HepG2 (cell line): ENCODE measurements around the gene CTNNAL1.

Experiments
- ELF3 ChIP-seq: IDR thresholded peaks from 2 replicates; pipeline ENCODE4 v1.6.1; 2016; ENCODE audit warnings: missing genetic modification reagents, missing compliant biosample characterization
- HNRNPL ChIP-seq: fragments of 200-400 bp; formaldehyde crosslinking; IDR thresholded peaks from 2 replicates; pipeline ENCODE4 v1.6.1; 2017; ENCODE audit warnings: mild to moderate bottlenecking, low read depth, low read length
- KDM1A ChIP-seq: IDR thresholded peaks from 2 replicates; pipeline ENCODE4 v1.6.1; 2016; ENCODE audit warnings: missing compliant biosample characterization
- KDM4B ChIP-seq: sonication (generic); formaldehyde crosslinking; IDR thresholded peaks from 2 replicates; pipeline ENCODE4 v1.4.0; 2020; ENCODE audit warnings: missing genetic modification reagents
- MAX ChIP-seq: IDR thresholded peaks from 2 replicates; pipeline ENCODE4 v1.6.1; 2012; ENCODE audit warnings: inconsistent platforms
- NBN ChIP-seq: fragments of 450-650 bp; conservative IDR thresholded peaks from 2 replicates; pipeline ENCODE4 v1.6.1; 2017
- POLR2A ChIP-seq, 2 experiments: IDR thresholded peaks; 2 replicates each; pipeline ENCODE4 v1.6.1; 2011; ENCODE audit warnings: low read depth in 2 of 2, low read length in 2 of 2, mild to moderate bottlenecking in 1 of 2, moderate library complexity in 1 of 2; ENCODE audit not compliant: insufficient read depth in 1 of 2
- ZFAT ChIP-seq: sonication (generic); formaldehyde crosslinking; conservative IDR thresholded peaks from 2 replicates; pipeline ENCODE4 v1.8.1; 2023; ENCODE audit warnings: missing genetic modification reagents, inconsistent platforms
- ZNF841 ChIP-seq: sonication (generic); formaldehyde crosslinking; IDR thresholded peaks from 2 replicates; pipeline ENCODE4 v1.8.1; 2023; ENCODE audit warnings: missing genetic modification reagents, borderline replicate concordance
- ZZZ3 ChIP-seq: sonication (generic); formaldehyde crosslinking; IDR thresholded peaks from 2 replicates; pipeline ENCODE4 v1.4.0; 2020; ENCODE audit warnings: missing genetic modification reagents, mild to moderate bottlenecking, borderline replicate concordance
- TF ChIP-seq, protein P1 (sequence below): sonication (generic); formaldehyde crosslinking; IDR thresholded peaks from 2 replicates; pipeline ENCODE4 v1.5.0; 2020; ENCODE audit warnings: mild to moderate bottlenecking, missing genetic modification reagents, moderate library complexity
- TF ChIP-seq, protein P2 (sequence below): sonication (generic); formaldehyde crosslinking; IDR thresholded peaks from 2 replicates; pipeline ENCODE4 v1.5.0; 2020; ENCODE audit warnings: mild to moderate bottlenecking, missing genetic modification reagents

- TF ChIP-seq MAX (no peak), ZZZ3 (CRISPR knock-in tag) (no peak), HNRNPL (no peak), POLR2A (IDR thresholded peaks at IDR 0.05; ENCODE audit: insufficient read depth in 1 of 2, low read depth in 2 of 2, low read length in 2 of 2) (no peak), KDM1A (CRISPR knock-in tag) (no peak), ZFAT (no peak), KDM4B (CRISPR knock-in tag) (no peak), ZNF841 (CRISPR knock-in tag) (no peak), ELF3 (CRISPR knock-in tag) (no peak), NBN (no peak)
- TF ChIP-seq, protein P1, sequence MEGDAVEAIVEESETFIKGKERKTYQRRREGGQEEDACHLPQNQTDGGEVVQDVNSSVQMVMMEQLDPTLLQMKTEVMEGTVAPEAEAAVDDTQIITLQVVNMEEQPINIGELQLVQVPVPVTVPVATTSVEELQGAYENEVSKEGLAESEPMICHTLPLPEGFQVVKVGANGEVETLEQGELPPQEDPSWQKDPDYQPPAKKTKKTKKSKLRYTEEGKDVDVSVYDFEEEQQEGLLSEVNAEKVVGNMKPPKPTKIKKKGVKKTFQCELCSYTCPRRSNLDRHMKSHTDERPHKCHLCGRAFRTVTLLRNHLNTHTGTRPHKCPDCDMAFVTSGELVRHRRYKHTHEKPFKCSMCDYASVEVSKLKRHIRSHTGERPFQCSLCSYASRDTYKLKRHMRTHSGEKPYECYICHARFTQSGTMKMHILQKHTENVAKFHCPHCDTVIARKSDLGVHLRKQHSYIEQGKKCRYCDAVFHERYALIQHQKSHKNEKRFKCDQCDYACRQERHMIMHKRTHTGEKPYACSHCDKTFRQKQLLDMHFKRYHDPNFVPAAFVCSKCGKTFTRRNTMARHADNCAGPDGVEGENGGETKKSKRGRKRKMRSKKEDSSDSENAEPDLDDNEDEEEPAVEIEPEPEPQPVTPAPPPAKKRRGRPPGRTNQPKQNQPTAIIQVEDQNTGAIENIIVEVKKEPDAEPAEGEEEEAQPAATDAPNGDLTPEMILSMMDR, result no peak
- TF ChIP-seq, protein P2, sequence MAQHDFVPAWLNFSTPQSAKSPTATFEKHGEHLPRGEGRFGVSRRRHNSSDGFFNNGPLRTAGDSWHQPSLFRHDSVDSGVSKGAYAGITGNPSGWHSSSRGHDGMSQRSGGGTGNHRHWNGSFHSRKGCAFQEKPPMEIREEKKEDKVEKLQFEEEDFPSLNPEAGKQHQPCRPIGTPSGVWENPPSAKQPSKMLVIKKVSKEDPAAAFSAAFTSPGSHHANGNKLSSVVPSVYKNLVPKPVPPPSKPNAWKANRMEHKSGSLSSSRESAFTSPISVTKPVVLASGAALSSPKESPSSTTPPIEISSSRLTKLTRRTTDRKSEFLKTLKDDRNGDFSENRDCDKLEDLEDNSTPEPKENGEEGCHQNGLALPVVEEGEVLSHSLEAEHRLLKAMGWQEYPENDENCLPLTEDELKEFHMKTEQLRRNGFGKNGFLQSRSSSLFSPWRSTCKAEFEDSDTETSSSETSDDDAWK (CRISPR knock-in tag), result no peak
These were observed 2.6 kb downstream of the CTNNAL1 start for GRCh38 chr9:109010746-109011145.
